ENCODE measurements around the gene MTCL3.

MTCL3 gene

GRCh38 chr6:127451388-127451787 lies 67.7 kb downstream of the MTCL3 start:
- TF ChIP-seq CREB1 (IDR thresholded peaks at IDR 0.05; ENCODE audit: low read depth) (no peak), CEBPB (IDR thresholded peaks at IDR 0.05) (no peak), EGR1 (IDR thresholded peaks at IDR 0.05) (no peak), NFIC (IDR thresholded peaks at IDR 0.05) (no peak), ZBTB7A (IDR thresholded peaks at IDR 0.05; ENCODE audit: low read depth) (no peak), TCF12 (IDR thresholded peaks at IDR 0.05; ENCODE audit: low read depth) (no peak), RAD21 (IDR thresholded peaks at IDR 0.05; ENCODE audit: low read depth) (no peak), TAF1 (IDR thresholded peaks at IDR 0.05; ENCODE audit: low read depth) (no peak), EP300 (IDR thresholded peaks at IDR 0.05; ENCODE audit: borderline replicate concordance) (no peak), FOXM1 (IDR thresholded peaks at IDR 0.05; ENCODE audit: borderline replicate concordance, low read depth) (no peak), TEAD4 (IDR thresholded peaks at IDR 0.05) (no peak), MAX (IDR thresholded peaks at IDR 0.05) (no peak), USF1 (IDR thresholded peaks at IDR 0.05) (no peak), YY1 (IDR thresholded peaks at IDR 0.05; ENCODE audit: low read depth) (no peak), REST (IDR thresholded peaks at IDR 0.05; ENCODE audit: low read depth) (no peak)

- no peak for TF ChIP-seq ZBTB7A (IDR thresholded peaks at IDR 0.05; ENCODE audit: low read depth)
- TF ChIP-seq MAX (IDR thresholded peaks at IDR 0.05), result no peak
- no peak for TF ChIP-seq RAD21 (IDR thresholded peaks at IDR 0.05; ENCODE audit: low read depth)
- TF ChIP-seq CEBPB (IDR thresholded peaks at IDR 0.05), result no peak
- TF ChIP-seq YY1 (IDR thresholded peaks at IDR 0.05; ENCODE audit: low read depth), result no peak
- no peak for TF ChIP-seq NFIC (IDR thresholded peaks at IDR 0.05)
- TF ChIP-seq EP300 (IDR thresholded peaks at IDR 0.05; ENCODE audit: borderline replicate concordance), result no peak
- TF ChIP-seq USF1 (IDR thresholded peaks at IDR 0.05), result no peak
- no peak for TF ChIP-seq REST (IDR thresholded peaks at IDR 0.05; ENCODE audit: low read depth)
Observed at GRCh38 chr6:127447780-127448179, 71.4 kb downstream of the MTCL3 start.

- TF ChIP-seq CREB1 (IDR thresholded peaks at IDR 0.05; ENCODE audit: low read depth) (no peak), FOXM1 (IDR thresholded peaks at IDR 0.05; ENCODE audit: borderline replicate concordance, low read depth) (no peak), EP300 (IDR thresholded peaks at IDR 0.05; ENCODE audit: borderline replicate concordance) (no peak), RAD21 (IDR thresholded peaks at IDR 0.05; ENCODE audit: low read depth) (no peak), YY1 (IDR thresholded peaks at IDR 0.05; ENCODE audit: low read depth) (no peak), NFIC (IDR thresholded peaks at IDR 0.05) (no peak), USF1 (IDR thresholded peaks at IDR 0.05) (no peak), EGR1 (IDR thresholded peaks at IDR 0.05) (no peak), TAF1 (IDR thresholded peaks at IDR 0.05; ENCODE audit: low read depth) (no peak), TCF12 (IDR thresholded peaks at IDR 0.05; ENCODE audit: low read depth) (no peak), ZBTB7A (IDR thresholded peaks at IDR 0.05; ENCODE audit: low read depth) (no peak), REST (IDR thresholded peaks at IDR 0.05; ENCODE audit: low read depth) (no peak), MAX (IDR thresholded peaks at IDR 0.05) (no peak)
Observed at GRCh38 chr6:127446356-127446755, 72.8 kb downstream of the MTCL3 start.

GRCh38 chr6:127441881-127442280 lies 77.3 kb downstream of the MTCL3 start:
- TF ChIP-seq CEBPB (IDR thresholded peaks at IDR 0.05) (no peak), NFIC (IDR thresholded peaks at IDR 0.05) (no peak)

All from Ishikawa (cell line).